ENCODE results near the gene ALG14. TPM values are rescaled to one million over a fixed set of nuclear protein-coding genes. Genes with fewer than 3 reads are reported as not detected.
"Not testable (repeated sequence)": the region's sequence is repeated elsewhere in the genome, so short reads cannot be mapped to it uniquely, and the experiment has no call there.

The ALG14 gene
- total RNA-seq, 1 experiment from 2014 or later: 4.7 TPM

GRCh38 chr1:94999456-95000131, 73.2 kb downstream of the ALG14 start:
- in situ Hi-C loops (cut with HindIII; ENCODE audit: low pct_unique_long_range_greater_than_20kb, low sequenced_read_pairs): no loop called here

GRCh38 chr1:94998748-94999147, 74.0 kb downstream of the ALG14 start:
- DNase-seq (ENCODE audit: low read depth, low spot score): no peak
- in situ Hi-C loops (cut with HindIII; ENCODE audit: low pct_unique_long_range_greater_than_20kb, low sequenced_read_pairs): no loop called here

More at GRCh38 chr1:94999456-95000131, 73.2 kb downstream of the ALG14 start:
- no peak for DNase-seq (ENCODE audit: low read depth, low spot score)

- DNase-seq (ENCODE audit: low read depth, low spot score): no peak
- in situ Hi-C loops (cut with HindIII; ENCODE audit: low pct_unique_long_range_greater_than_20kb, low sequenced_read_pairs): no loop called here
Observed at GRCh38 chr1:94998114-94998513, 74.6 kb downstream of the ALG14 start.

DNA sequence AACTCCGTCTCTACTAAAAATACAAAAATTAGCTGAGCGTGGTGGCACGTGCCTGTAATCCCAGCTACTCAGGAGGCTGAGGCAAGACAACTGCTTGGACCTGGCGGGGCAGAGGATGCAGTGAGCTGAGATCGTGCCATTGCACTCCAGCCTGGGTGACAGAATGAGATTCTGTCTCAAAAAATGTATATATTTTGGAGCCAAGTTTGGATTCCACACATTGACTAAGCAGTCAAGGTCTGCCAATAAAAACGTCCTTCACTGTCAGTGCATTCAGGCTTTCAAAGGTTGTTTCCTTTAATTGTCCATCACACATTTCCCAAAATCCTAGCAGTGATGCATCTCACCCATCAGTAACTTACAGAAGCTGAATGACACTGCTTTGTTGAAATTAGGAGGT, 77.2 kb downstream of the ALG14 start:
- DNase-seq (ENCODE audit: low read depth, low spot score); in situ Hi-C loops (cut with HindIII; ENCODE audit: low pct_unique_long_range_greater_than_20kb, low sequenced_read_pairs): not testable (repeated sequence)

DNA sequence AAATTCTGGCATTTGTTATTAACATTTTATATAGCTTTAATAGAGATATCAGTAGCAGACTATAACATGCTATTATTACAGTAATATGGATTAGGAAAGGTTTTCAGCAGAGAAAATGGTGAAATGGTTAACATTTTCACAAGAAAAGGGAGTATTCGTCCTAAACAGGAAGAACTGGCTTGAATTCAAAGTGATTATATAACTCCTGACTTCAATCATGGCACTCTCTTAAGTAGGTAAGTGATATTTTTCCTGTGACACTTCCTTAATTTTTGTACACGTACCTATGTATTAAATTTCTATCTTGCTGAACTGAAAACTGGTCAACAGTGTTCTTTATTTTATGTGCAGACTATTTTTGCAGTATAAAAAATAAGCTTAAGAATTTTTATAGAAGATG, 77.9 kb downstream of the ALG14 start:
- in situ Hi-C loops (cut with HindIII; ENCODE audit: low pct_unique_long_range_greater_than_20kb, low sequenced_read_pairs): no loop called here
- no peak for DNase-seq (ENCODE audit: low read depth, low spot score)

GRCh38 chr1:94993931-94994645, 78.7 kb downstream of the ALG14 start:
- no peak for DNase-seq (ENCODE audit: low read depth, low spot score)
- in situ Hi-C loops (cut with HindIII; ENCODE audit: low pct_unique_long_range_greater_than_20kb, low sequenced_read_pairs): no loop called here

- no peak for DNase-seq (ENCODE audit: low read depth, low spot score)
- in situ Hi-C loops (cut with HindIII; ENCODE audit: low pct_unique_long_range_greater_than_20kb, low sequenced_read_pairs): no loop called here
Observed at GRCh38 chr1:94992863-94993563, 79.7 kb downstream of the ALG14 start.

DNA sequence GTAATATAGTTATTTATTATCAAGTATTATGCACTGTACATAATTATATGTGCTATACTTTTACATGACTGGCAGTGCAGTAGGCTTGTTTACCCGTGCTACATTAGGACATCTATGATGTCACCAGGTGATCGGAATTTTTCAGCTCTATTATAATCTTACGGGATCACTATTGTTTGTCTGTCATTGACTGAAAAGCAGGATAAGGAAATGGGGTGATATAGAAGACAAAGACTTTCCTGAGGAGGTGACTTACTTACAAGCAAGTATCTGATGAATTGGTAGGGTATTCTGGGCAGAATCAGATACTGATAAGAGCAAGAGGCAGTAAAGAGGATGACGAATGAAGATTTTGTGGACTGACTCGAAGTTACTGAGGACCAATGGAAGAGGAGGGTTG, 80.6 kb downstream of the ALG14 start:
- DNase-seq (ENCODE audit: low read depth, low spot score): no peak
- in situ Hi-C loops (cut with HindIII; ENCODE audit: low pct_unique_long_range_greater_than_20kb, low sequenced_read_pairs): no loop called here

DNA sequence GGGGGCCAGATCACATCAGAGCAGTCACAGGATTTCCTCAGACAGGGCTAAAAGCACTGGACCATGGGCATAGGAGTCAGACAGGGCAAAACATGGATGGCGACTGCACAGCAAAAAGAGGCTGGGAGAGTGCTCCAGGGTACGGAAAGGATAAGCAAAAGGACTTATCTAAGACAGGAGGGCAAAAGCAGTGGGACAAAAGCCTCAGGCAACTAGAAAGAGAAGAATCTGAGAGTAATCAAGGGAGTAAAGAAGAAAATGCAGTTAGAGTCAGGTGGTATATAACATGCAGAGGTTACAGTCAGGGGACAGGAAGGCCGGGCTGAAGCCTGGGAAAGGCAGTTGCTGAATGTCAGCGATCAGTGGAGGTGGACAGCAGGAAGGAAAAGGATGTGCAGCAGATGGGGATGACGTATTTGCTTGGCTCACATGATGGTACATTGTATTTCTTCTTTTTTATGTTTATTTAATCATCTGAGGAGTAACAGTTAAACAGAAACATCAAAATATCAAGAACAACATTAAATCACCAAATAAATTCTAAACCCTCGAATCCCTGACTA, 82.8 kb downstream of the ALG14 start:
- DNase-seq (ENCODE audit: low read depth, low spot score): no peak
- in situ Hi-C loops (cut with HindIII; ENCODE audit: low pct_unique_long_range_greater_than_20kb, low sequenced_read_pairs): no loop called here

- in situ Hi-C loops (cut with HindIII; ENCODE audit: low pct_unique_long_range_greater_than_20kb, low sequenced_read_pairs): no loop called here
Observed at GRCh38 chr1:94989398-94989797, 83.4 kb downstream of the ALG14 start.

GRCh38 chr1:94988356-94988755, 84.4 kb downstream of the ALG14 start:
- in situ Hi-C loops (cut with HindIII; ENCODE audit: low pct_unique_long_range_greater_than_20kb, low sequenced_read_pairs): no loop called here
- no peak for DNase-seq (ENCODE audit: low read depth, low spot score)

More at GRCh38 chr1:94989398-94989797, 83.4 kb downstream of the ALG14 start:
- no peak for DNase-seq (ENCODE audit: low read depth, low spot score)

DNA sequence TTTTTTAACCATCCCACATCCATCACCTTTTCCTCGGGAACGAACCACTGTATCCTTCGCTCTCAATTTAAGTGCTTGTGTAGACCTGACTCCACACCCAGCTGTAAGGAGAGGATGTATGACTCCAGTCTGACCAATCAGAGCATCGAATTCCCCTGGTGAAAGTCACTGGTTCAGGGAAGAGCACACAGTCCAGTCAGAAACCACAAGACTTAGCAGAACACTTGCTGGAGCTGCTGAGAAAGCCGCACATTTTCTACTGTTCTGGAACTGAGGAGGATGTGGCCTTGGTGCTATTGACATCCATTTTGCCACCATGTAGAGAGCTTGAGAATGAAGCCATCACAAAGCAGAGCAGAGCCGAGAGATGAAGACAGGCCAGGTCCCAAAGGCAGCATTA, 86.0 kb downstream of the ALG14 start:
- in situ Hi-C loops (cut with HindIII; ENCODE audit: low pct_unique_long_range_greater_than_20kb, low sequenced_read_pairs): no loop called here
- DNase-seq (ENCODE audit: low read depth, low spot score): no peak

- DNase-seq (ENCODE audit: low read depth, low spot score): no peak
Observed at GRCh38 chr1:94983171-94983739, 89.5 kb downstream of the ALG14 start.

GRCh38 chr1:94982398-94982797, 90.4 kb downstream of the ALG14 start:
- in situ Hi-C loops (cut with HindIII; ENCODE audit: low pct_unique_long_range_greater_than_20kb, low sequenced_read_pairs): no loop called here
- DNase-seq (ENCODE audit: low read depth, low spot score): peak; percentile 15

More at GRCh38 chr1:94983171-94983739, 89.5 kb downstream of the ALG14 start:
- in situ Hi-C loops (cut with HindIII; ENCODE audit: low pct_unique_long_range_greater_than_20kb, low sequenced_read_pairs): no loop called here

- in situ Hi-C loops (cut with HindIII; ENCODE audit: low pct_unique_long_range_greater_than_20kb, low sequenced_read_pairs): no loop called here
Observed at GRCh38 chr1:94981575-94981973, 91.2 kb downstream of the ALG14 start.

GRCh38 chr1:94980582-94981574, 91.9 kb downstream of the ALG14 start:
- DNase-seq (ENCODE audit: low read depth, low spot score): no peak

More at GRCh38 chr1:94981575-94981973, 91.2 kb downstream of the ALG14 start:
- DNase-seq (ENCODE audit: low read depth, low spot score): no peak

More at GRCh38 chr1:94980582-94981574, 91.9 kb downstream of the ALG14 start:
- in situ Hi-C loops (cut with HindIII; ENCODE audit: low pct_unique_long_range_greater_than_20kb, low sequenced_read_pairs): no loop called here

Data from SK-MEL-5 (cell line).